Fibroblast of skin of left quadriceps (primary cell): ENCODE measurements around the gene KAT2B.
"Not testable (repeated sequence)": the region's sequence is repeated elsewhere in the genome, so short reads cannot be mapped to it uniquely, and the experiment has no call there.

Experiments used
- DNase-seq, 2 experiments: peaks; one replicate each; pipeline ENCODE4 v3.0.0-alpha.2; 2013; ENCODE audit warnings: low read depth in 2 of 2

Gene KAT2B

DNA sequence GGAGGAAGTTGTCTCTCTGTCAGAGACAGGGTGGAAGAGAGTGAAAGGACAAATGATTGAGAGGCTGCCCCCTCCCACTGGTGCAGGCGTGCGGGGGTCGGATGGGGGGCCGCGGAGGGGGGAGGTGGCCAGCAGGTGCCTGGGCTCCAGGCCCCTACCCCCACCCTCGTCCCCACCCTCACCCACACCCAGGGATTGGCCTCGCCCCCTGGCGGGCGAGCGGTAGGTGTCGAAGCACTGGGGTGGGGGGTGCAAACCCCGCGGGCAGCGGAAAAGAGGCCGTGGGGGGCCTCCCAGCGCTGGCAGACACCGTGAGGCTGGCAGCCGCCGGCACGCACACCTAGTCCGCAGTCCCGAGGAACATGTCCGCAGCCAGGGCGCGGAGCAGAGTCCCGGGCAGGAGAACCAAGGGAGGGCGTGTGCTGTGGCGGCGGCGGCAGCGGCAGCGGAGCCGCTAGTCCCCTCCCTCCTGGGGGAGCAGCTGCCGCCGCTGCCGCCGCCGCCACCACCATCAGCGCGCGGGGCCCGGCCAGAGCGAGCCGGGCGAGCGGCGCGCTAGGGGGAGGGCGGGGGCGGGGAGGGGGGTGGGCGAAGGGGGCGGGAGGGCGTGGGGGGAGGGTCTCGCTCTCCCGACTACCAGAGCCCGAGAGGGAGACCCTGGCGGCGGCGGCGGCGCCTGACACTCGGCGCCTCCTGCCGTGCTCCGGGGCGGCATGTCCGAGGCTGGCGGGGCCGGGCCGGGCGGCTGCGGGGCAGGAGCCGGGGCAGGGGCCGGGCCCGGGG is at the start of gene KAT2B:
Gene KAT2B, plus strand, starts transcription at position 682 of the 783 bp plus-strand sequence. Its CDS starts 32 bp downstream, at position 714.
- DNase-seq = no peak

DNA sequence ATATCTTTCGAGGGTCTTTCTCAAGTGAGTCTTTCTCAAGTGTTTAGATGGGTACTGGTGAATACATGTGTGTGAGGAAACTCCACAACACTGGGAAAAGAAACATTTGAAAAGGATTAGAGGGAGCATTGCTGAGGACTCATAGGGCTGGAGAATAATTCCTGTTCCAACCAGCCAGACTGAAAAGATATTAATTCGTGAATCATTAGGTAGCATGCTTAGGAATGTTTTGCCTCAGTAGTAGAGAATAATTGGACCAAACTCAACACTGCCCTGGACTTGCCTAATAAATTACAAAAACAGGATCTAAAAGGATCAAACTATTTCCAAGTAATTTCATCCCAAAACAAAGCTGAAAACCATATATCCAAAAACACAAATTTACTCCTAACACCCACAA is 45.5 kb upstream of the KAT2B start:
- DNase-seq = no peak

DNA sequence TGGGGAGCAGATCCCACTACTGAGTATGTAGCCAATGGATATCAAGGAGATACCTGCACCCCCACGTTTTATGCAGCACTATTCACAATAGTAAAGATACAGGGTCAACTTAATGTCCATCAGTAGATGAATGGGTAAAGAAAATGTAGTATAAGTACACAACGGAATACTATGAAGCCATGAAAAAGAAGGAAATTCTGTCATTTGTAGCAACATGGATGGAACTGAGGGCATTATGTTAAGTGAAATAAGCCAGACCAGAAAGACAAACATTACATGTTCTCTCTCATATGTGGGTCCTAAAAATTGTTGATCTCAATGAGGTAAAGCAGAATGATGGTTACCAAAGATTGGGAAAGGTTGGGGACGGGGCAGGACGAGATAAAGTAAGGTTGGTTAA is 42.7 kb upstream of the KAT2B start:
- DNase-seq = no peak

DNA sequence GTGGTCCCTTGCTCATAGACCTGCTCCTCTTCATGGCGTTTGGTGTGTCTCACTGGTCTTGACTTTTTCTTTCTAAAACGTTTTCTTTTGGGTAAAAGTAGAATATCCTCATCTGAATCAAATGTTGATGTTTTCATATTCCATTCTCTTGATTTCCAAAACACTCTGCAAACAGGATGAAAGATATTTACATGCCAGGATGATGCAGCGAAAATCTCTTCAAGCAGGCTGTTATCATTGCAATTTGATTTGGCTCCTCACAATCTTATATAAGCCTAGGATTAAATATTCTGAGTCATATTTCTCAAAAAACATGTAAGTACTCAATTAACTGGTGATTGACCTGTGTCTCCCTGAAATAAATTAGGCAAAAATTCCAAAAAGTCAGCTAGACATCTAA is 38.3 kb upstream of the KAT2B start:
- DNase-seq = no peak

DNA sequence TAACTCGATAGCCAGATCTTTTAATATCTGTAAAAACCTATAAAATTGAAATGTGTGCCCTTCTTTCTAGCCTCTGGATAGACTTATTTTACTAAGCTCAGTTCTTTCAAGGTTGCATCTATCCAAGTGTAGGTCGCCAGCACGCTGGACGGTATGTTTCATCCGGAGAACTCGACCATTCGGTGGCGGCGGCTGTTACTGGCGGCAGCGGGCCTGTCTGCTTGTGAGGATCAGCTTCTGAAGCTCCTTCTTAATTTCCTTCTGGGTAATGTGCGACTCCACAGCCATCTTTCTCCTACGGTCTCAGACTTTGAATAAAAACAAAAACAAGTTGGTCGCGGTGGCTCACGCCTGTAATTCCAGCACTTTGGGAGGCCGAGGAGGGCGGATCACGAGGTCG is 32.3 kb upstream of the KAT2B start:
- no peak for DNase-seq

DNA sequence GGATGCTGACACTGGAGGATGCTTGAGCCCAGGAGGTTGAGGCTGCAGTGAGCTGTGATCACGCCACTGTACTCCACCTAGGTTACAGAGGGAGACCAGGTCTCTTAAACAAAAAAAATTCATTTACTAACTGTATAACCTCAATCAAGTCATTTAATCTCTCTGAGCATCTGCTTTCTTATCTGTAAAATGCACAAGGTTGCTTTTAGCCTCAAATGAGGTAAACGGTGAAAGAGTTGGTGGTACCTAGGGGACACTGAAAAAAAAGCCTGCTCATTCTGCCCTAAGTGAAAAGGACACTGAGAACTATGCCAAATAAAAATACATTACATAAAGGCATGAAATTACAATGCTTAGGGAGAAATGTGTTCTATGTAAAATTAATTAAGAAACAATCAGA is 31.6 kb upstream of the KAT2B start:
- DNase-seq = no peak

DNA sequence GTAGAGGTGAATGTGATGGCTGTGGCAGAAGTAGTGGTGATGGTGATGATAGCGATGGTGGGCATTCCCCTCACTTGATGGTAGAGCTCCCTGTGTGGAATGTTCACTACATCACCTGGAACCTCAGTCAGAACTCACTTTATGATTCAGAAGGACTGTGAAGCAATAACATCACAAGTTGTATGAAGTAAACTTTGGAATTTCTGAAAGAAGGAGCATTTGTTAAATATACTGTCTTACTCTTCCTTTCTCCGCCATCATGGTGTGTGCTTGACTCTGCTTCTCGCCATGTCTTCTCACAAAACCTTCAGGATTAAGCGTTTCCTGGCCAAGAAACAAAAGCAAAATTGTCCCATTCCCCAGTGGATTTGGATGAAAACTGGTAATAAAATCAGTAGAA is 28.1 kb upstream of the KAT2B start, which contains the start of gene PP2D1:
Gene PP2D1, minus strand, starts transcription at position 101 of the 400 bp plus-strand sequence. CDS start 192 bp downstream, outside the sequence.
- DNase-seq = no peak

DNA sequence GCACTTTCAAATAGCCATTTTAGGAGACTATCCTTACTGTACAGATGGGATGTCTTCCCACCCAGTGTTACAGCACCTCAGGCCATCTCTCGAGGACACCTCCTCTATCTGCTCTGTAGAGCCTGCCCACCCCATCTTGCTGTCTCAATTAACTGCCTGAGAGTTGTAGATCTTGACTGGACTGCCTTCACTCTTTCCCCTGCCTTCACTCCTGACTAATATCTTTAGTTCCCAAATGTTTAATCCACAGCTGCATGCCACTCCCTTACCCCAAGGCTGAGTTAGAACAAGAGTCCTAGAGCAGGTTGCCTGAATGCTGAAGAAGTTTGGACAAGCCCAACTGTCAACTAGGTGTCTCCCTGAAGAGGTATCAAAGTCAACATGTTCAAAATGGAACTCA is 26.9 kb upstream of the KAT2B start:
- DNase-seq = no peak

DNA sequence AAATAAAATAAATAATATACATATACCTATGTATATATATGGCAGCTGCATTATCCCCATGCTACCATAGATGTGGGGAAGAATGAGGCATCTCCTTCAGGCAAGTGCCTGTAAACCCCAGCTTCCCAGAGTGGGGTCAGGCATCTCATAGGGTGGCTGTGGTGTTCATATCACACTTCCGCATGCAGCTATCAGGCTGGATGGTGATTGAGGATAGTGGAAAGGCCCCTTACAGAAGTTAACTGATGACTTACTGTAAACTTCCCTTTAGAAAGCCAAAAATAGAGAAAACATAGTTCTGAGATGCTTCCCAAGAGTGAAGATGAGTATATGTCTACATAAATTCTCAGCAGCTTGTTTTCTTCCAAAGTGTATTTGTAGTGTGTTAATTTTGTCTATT is 24.7 kb upstream of the KAT2B start:
- no peak for DNase-seq

DNA sequence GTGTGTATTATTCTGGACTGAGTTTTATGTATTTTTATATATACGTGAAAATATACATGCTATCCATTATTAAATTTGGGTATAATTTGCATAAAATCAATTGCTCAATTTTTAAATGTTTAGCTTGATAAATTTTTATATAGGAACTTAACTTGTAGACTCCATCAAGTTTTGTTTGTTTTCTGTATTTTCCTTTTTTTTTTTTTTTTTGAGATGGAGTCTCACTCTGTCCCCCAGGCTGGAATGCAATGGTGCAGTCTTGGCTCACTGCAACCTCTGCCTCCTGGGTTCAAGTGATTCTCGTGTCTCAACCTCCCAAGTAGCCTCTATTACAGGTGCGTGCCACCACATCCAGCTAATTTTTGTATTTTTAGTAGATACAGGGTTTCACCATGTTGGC is 24.2 kb upstream of the KAT2B start:
- not testable (repeated sequence) for DNase-seq

DNA sequence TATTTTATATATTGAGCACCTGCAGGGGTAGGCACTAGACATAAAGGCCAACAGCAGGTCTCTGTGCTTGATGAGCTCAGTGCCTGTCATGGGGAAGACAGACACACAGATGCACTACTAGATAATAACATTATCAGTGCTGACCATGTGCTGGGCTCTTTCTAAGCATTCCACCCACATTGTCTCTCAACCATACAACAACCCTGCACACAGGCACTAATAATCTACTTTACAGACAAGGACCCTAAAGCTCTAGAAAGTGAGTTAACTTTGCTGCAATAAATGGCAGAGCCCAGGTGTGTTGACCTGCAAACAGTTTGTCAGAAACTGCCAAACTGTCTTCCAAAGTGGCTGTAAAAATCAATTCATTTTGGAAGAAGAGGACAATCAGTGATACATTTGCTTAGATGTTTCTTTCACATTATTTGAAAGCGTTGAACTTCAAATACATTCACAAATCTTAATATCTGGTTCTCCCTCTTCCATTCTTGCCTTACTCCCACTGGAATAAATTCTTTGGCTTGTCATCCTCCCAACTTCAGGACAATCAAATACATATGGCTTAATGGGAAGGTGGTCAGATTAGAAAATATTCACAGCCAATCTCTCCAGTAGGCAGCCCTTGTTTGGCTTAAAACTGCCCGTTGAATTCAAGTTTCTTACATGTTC is 17.2 kb upstream of the KAT2B start:
- no peak for DNase-seq

DNA sequence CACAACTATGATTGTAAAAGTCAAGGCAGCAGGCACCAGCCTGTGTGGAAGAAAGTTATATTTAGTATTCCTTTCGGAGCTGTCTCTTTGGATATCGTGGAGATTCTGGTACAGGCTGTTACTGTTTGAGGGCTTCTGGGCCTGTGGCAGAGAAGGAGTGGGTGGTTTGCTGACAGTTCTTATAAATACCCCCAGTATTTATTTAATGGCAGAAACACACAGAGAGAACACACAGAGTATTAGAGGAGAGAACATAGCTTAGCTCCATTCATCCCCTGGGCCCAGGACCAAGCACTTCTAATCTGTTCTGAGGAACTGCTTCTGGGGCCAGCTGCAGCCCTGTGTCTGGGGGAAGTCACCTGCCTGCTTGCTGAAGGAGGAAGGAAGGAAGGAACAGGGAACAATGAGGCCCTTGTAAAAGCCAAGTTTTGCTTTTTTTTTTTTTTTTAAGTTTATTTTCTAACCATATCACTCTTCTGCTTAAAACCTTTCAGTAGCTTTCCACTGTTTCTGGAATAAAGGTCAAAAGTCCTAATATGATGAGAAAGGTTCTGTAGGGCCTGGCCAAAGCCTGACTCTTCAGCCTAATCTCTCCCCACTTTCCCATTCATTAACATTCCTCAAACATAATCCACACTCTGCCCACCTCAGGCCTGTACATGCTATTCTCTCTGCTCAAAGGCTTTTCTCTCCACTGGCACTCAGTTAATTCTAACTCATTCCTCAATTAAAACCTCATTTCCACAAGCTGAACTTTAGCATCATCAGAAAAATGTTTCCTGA is 16.4 kb upstream of the KAT2B start:
- no peak for DNase-seq

DNA sequence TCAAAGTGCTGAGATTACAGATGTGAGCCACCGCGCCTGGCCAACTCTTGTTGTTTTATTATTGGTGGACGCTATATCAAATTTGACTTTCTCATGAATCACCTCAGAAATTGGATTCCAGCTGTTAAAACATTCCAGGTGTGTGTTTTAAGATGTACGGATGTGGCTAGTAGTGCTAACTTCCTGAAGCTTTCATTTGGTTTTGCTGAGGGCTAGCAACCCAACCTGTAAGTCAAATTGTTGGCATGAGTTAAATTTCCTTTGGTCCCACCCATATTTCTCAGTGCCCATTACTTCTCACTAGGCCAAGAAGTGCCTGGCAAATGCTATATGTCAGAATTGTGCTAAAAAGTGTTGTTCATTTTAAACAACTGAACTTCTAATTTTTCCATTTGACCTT is 13.1 kb upstream of the KAT2B start:
- no peak for DNase-seq

DNA sequence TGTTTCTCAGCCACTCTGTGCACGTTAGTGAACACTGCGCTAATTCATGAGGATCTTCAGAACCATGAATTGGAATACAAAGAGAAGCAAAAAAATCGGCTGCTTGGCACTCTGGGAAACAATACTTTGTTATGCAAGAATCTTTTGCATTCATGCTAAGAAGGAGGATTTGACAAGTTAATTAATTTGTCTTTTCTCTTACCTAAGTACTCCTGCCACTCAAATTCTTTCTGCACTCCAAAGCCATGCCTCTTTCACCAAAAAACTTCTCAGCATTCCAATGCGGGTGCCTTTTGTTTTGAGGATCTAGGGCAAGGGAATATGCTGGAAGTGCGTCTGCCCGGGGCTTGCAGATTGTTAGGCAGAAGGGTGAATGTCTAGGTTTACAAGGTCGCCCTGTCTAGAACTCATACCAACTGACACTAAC is 11.3 kb upstream of the KAT2B start:
- no peak for DNase-seq

DNA sequence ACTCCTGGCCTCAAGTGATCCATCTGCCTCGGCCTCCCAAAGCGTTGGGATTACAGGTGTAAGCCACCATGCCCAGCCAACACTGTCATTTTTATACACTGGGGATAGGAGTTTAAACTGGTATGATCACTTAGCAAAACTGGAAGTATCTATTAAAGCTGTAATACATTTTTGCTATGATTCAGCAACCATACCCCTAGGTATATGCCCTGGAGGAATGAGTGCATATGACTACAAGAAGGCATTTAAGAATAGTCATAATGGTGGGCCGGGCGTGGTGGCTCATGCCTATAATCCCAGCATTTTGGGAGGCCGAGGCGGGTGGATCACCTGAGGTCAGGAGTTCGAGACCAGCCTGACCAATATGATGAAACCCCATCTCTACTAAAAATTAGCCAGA is 8.3 kb upstream of the KAT2B start:
- not testable (repeated sequence) for DNase-seq

DNA sequence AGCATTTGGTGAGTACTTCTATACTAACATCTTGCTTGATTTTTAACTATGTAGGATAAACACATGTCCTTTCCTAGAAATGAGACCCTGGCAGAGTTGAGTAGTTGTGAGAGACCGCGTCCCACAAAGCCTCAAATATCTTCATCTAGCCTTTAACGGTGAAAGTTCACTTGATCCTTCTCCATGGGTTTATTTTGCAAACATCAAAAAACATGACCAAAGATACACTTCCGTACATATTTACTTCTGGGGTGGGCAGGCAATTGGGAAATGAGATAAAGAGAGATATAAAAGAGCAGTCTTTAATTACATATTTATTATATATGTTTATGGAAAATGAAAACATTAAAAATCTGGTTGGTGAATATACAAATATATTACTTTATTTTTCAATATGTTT is 5.2 kb upstream of the KAT2B start:
- no peak for DNase-seq

DNA sequence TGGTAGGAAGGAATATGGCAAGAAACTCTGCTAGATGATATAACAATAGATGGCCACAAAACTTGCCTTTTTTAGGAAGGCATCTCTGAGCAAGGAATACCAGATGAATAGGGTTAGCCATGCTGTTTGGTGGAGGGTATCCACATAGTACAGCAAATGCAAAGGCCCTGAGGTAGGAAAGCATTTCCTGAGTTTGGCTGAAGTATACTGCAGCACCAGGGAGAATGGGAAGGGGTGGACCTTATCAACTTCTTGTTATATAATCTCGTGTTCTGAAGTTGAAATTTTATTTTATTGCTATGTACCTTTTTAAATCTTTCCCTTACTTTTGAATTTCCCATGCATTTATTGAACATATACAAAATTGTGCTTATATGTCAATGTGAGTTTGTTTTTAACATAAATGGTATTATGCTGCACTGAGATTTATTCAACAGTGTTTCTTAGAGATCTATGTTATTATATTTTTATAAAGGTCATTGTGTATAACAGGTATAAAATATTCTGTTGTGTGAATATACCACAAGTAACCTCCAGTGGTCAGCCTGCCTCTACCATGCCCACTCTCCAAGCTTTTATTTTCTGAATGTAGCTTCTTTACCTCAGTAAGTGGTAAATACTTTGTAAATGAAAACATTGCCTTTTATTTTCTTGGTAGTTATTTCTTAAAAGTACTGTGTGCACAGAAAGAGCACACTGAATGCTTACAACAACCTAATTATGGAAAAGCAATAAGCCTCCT is 2.8 kb upstream of the KAT2B start:
- DNase-seq = no peak

DNA sequence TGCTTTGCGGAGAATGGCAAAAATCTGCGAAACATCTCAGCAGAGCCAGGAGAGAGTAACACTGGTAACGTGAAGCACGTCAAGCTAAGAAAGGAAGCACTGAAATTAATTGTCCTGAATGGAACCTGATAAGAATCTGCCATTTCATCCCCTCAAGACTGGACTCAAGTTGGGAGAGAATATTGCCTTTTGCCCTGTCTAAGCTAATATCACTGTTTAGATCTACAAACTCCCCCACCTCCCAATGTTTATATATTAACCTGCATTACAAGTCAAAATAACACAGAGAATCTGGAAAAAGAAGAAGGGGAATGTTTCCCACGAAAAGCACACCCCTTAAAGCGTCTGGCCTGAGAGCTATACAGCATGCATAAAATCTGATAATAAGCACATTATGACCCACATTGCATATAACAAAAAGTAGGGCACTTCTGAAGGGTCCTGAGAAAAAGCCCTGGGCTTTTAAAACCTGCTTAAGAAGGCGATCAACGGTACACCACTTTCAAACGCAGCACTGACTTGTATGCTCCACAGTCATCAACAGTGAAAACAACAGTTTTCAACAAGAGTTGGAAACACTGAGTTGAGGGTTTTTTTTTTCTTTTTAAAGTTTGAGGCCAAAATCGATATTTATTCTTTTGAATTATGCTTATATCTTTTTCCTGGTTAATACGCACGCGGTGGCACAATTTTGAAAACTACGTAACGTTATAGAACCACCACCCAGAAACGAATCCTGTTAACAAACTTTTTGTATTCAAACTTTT is 1.4 kb upstream of the KAT2B start:
- DNase-seq = no peak

DNA sequence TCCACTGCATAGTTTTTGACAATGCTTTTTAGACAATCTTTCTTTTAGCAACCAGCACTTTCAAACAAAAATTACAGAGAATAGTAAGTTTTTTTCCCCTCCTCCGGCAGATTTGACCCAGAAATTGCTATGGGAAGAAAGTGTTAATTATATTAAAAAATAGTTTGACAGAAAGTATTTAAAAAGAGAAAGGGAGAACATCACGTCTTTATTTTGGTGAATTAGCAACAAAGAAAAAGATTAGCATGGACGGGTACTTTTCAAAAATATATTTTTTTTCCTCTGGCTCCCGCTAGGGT is 831 bp upstream of the KAT2B start:
- no peak for DNase-seq

DNA sequence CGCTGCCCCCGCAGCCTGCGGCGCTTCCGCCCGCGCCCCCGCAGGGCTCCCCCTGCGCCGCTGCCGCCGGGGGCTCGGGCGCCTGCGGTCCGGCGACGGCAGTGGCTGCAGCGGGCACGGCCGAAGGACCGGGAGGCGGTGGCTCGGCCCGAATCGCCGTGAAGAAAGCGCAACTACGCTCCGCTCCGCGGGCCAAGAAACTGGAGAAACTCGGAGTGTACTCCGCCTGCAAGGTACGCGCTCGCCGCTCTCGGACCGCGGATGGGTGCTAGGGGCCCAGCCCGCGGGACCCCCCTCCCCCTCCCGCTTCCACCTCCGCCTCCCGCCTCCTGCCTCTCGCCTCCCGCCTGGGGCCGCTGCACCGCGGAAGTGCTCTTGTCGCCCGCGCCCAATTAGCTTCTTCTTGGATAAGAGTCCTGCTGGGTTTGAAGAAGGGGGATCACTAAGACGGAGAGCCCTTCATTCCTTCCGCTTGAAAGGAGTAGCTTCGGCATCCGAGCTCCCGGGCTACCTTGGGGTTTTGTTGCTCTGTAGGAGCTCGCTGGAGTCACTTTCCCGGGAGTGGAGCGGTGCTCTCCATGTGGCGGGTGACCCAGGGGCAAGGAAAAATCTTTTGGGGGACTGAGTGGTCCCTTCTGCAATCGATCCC is 426 bp downstream of the KAT2B start:
- DNase-seq = no peak
